SK-N-SH (cell line): ENCODE results near the gene PAQR3. TPM values are rescaled to one million over a fixed set of nuclear protein-coding genes. Genes with fewer than 3 reads are reported as not detected.

Experiments
- CTCF ChIA-PET: fragments of 300-600, 350-600 bp; formaldehyde crosslinking; extraction: SDS; loops from one replicate; lab custom pipeline; 2021; lab: Yijun Ruan, JAX
- POLR2A ChIA-PET: fragments of 350-600 bp; sonication (Branson Sonifier 250); formaldehyde crosslinking; extraction: SDS; loops from one replicate; lab custom pipeline; 2020; ENCODE audit warnings: antibody characterized with exemption, inconsistent platforms; lab: Yijun Ruan, JAX
- DNase-seq: peaks from one replicate; pipeline ENCODE4 v3.0.0; 2012
- H2AFZ ChIP-seq: fragments of 200-600 bp; sonication (generic); 2 replicates; pipeline ENCODE4 v1.8.1; 2016; ENCODE audit warnings: antibody characterized with exemption, mild to moderate bottlenecking, low read depth
- H3F3A ChIP-seq: fragments of 200-600 bp; sonication (generic); replicated peaks from 2 replicates; pipeline ENCODE3; 2016; ENCODE audit warnings: antibody characterized with exemption, mild to moderate bottlenecking; ENCODE audit not compliant: insufficient read depth
- H3K27ac ChIP-seq, 2 experiments: fragments of 200-500 bp in 1 of 2; fragments of 200-600 bp in 1 of 2; sonication (Bioruptor generic) in 1 of 2; sonication (generic), shearing (Covaris generic) in 1 of 2; 2 replicates each; pipeline versions ENCODE4 v1.5.1 to v1.6.1; 2014 to 2016; ENCODE audit warnings: low read depth in 2 of 2, inconsistent platforms in 1 of 2, low read length in 1 of 2, mild to moderate bottlenecking in 1 of 2, mixed read lengths in 1 of 2
- H3K27me3 ChIP-seq: fragments of 200-600 bp; sonication (generic), shearing (Covaris generic); 2 replicates; pipeline ENCODE4 v1.6.1; 2016; ENCODE audit warnings: mixed run types; ENCODE audit not compliant: insufficient read depth
- H3K36me3 ChIP-seq, 2 experiments: fragments of 200-500 bp in 1 of 2; fragments of 200-600 bp in 1 of 2; sonication (Bioruptor generic) in 1 of 2; sonication (generic) in 1 of 2; replicated peaks in 1 of 2; 2 replicates each; pipeline versions ENCODE3 to v1.5.1; 2014 to 2016; ENCODE audit warnings: low read length in 1 of 2, mild to moderate bottlenecking in 1 of 2; ENCODE audit not compliant: insufficient read depth in 2 of 2, control insufficient read depth in 1 of 2
- H3K4me1 ChIP-seq, 2 experiments: fragments of 200-500 bp in 1 of 2; fragments of 200-600 bp in 1 of 2; sonication (Bioruptor generic) in 1 of 2; sonication (generic), shearing (Covaris generic) in 1 of 2; 2 replicates each; pipeline versions ENCODE4 v1.5.1 to v1.6.1; 2014 to 2016; ENCODE audit warnings: low read depth in 1 of 2, low read length in 1 of 2, mixed run types in 1 of 2; ENCODE audit not compliant: insufficient read depth in 2 of 2, control insufficient read depth in 1 of 2
- H3K4me2 ChIP-seq: fragments of 200-600 bp; sonication (generic), shearing (Covaris generic); 2 replicates; pipeline ENCODE4 v1.6.1; 2017; ENCODE audit warnings: mixed run types
- H3K4me3 ChIP-seq, 2 experiments: fragments of 200-500 bp in 1 of 2; fragments of 200-600 bp in 1 of 2; sonication (Bioruptor generic) in 1 of 2; sonication (generic), shearing (Covaris generic) in 1 of 2; 2 replicates each; pipeline versions ENCODE4 v1.5.1 to v1.8.1; 2014 to 2016; ENCODE audit warnings: low read depth in 2 of 2, inconsistent platforms in 1 of 2, low read length in 1 of 2, mild to moderate bottlenecking in 1 of 2, mixed read lengths in 1 of 2, moderate library complexity in 1 of 2
- H3K79me2 ChIP-seq: fragments of 200-600 bp; sonication (generic); 2 replicates; pipeline ENCODE4 v1.8.1; 2017; ENCODE audit warnings: mild to moderate bottlenecking; ENCODE audit not compliant: insufficient read depth
- H3K9ac ChIP-seq: fragments of 200-600 bp; sonication (generic); 2 replicates; pipeline ENCODE4 v1.6.1; 2017; ENCODE audit warnings: mixed run types
- H3K9me2 ChIP-seq: fragments of 200-600 bp; sonication (generic); 2 replicates; pipeline ENCODE4 v1.6.1; 2017; ENCODE audit warnings: mixed run types
- H3K9me3 ChIP-seq: fragments of 200-600 bp; sonication (generic); 2 replicates; pipeline ENCODE4 v1.6.1; 2017; ENCODE audit warnings: mixed run types, mild to moderate bottlenecking, moderate library complexity
- H4K20me1 ChIP-seq: fragments of 200-600 bp; sonication (generic); 2 replicates; pipeline ENCODE4 v1.6.1; 2017; ENCODE audit warnings: mild to moderate bottlenecking, mixed run types; ENCODE audit not compliant: insufficient read depth
- CTCF ChIP-seq: fragments of 200-600 bp; sonication (generic); IDR thresholded peaks from 2 replicates; pipeline ENCODE4 v1.6.1; 2017; ENCODE audit warnings: antibody characterized with exemption, mild to moderate bottlenecking, moderate library complexity
- FOXM1 ChIP-seq: IDR thresholded peaks from 2 replicates; pipeline ENCODE4 v1.4.0; 2012; ENCODE audit warnings: low read depth, mild to moderate bottlenecking
- JUND ChIP-seq: IDR thresholded peaks from 2 replicates; pipeline ENCODE4 v1.4.0; 2012
- MAX ChIP-seq: IDR thresholded peaks from 2 replicates; pipeline ENCODE4 v1.4.0; 2012; ENCODE audit warnings: low read depth
- NFIC ChIP-seq: IDR thresholded peaks from 2 replicates; pipeline ENCODE4 v1.4.0; 2012; ENCODE audit warnings: borderline replicate concordance
- PBX3 ChIP-seq: IDR thresholded peaks from 2 replicates; pipeline ENCODE4; 2012
- RFX5 ChIP-seq: IDR thresholded peaks from 2 replicates; pipeline ENCODE4 v1.6.1; 2012; ENCODE audit warnings: mild to moderate bottlenecking, improper control_type of control experiment, low read length
- TAF1 ChIP-seq: IDR thresholded peaks from 2 replicates; pipeline ENCODE4 v1.6.1; 2012; ENCODE audit warnings: low read depth, mild to moderate bottlenecking, low read length, moderate library complexity, borderline replicate concordance
- USF1 ChIP-seq: IDR thresholded peaks from 2 replicates; pipeline ENCODE4 v1.4.0; 2012; ENCODE audit warnings: low read depth, borderline replicate concordance
- USF2 ChIP-seq: fragments of 150-350 bp; IDR thresholded peaks from 2 replicates; pipeline ENCODE4 v1.6.1; 2017; ENCODE audit warnings: antibody characterized with exemption, low read length, low read depth, borderline replicate concordance
- YY1 ChIP-seq: IDR thresholded peaks from 2 replicates; pipeline ENCODE4 v1.4.0; 2012; ENCODE audit warnings: low read depth, mild to moderate bottlenecking
- ZBTB33 ChIP-seq: IDR thresholded peaks from 2 replicates; pipeline ENCODE4 v1.4.0; 2012; ENCODE audit warnings: low read depth, borderline replicate concordance
- WGBS: methylation state at CpG from one replicate; pipeline ENCODE4 v1.1.6; 2017; ENCODE audit warnings: low lambda C conversion rate; 5-methylcytosine and 5-hydroxymethylcytosine counted together
- polyA plus RNA-seq, 3 experiments: library from polyadenylated mRNA; depleted of rRNA; stranded (reverse); fragments of >200 nt; gene quantifications; 2 replicates each; pipeline ENCODE4 v1.2.3, GENCODE V29; 2012

The PAQR3 gene
- polyA plus RNA-seq, 1 of the 3 experiments (the other 2 are of a cell fraction) = 10.3 TPM

GRCh38 chr4:78863991-78864390 lies 75.2 kb downstream of the PAQR3 start (continued):
- no peak for TF ChIP-seq ZBTB33
- TF ChIP-seq USF2 = no peak
- no peak for TF ChIP-seq JUND
- TF ChIP-seq, all 33 proteins: peak for 0

- Histone ChIP-seq H3K4me3 (no peak overlapping the region), H2AFZ (no peak overlapping the region), H3K27ac (no peak overlapping the region), H3K36me3 (peaks cover 24 to 39% of the 10 kb centered on the region in 2 experiments)
- no peak for TF ChIP-seq YY1
- TF ChIP-seq, all 33 proteins: peak for 0
- POLR2A ChIA-PET = no interaction called here
- no peak for DNase-seq
- H3K79me2 ChIP-seq = no peaks in the 10 kb centered on the region
- no peaks in the 10 kb centered on the region for H4K20me1 ChIP-seq
- H3K9me2 ChIP-seq = no peaks in the 10 kb centered on the region
- no peak overlapping the region for H3K9ac ChIP-seq
- no peak overlapping the region for H3K4me2 ChIP-seq
- WGBS = 79% methylated on average over 5 of the region's 5 CpGs
- no peaks in the 10 kb centered on the region; a peak in 1 of 4 replicates for H3K4me1 ChIP-seq
- H3K9me3 ChIP-seq = no peaks in the 10 kb centered on the region
- CTCF ChIA-PET = interaction anchor here (0.7 to 6.3 kb wide), 14 partner anchors 9 to 1595 kb away, joined by 3 to 80 read pairs (median 4); no protein-coding TSS in a partner anchor
- peaks cover 12% of the 10 kb centered on the region for H3F3A ChIP-seq
- no peaks in the 10 kb centered on the region for H3K27me3 ChIP-seq
Measured at GRCh38 chr4:78863254-78863869, 75.9 kb downstream of the PAQR3 start.

GRCh38 chr4:78862314-78862737 lies 76.9 kb downstream of the PAQR3 start:
- H2AFZ ChIP-seq = no peak overlapping the region
- H3K79me2 ChIP-seq = no peaks in the 10 kb centered on the region
- DNase-seq = no peak
- no peaks in the 10 kb centered on the region for H4K20me1 ChIP-seq
- peaks cover 24 to 32% of the 10 kb centered on the region in 2 experiments for H3K36me3 ChIP-seq
- no peaks in the 10 kb centered on the region for H3K27me3 ChIP-seq
- ChIA-PET POLR2A (no interaction called here), CTCF (interaction anchor here (0.9 to 6.3 kb wide), 7 partner anchors 9 to 252 kb away, joined by 3 to 80 read pairs (median 6); no protein-coding TSS in a partner anchor)
- H3K4me3 ChIP-seq = no peak overlapping the region
- no peaks in the 10 kb centered on the region for H3K9me2 ChIP-seq
- no peaks in the 10 kb centered on the region for H3K9me3 ChIP-seq
- H3K27ac ChIP-seq = no peak overlapping the region
- peaks cover 12% of the 10 kb centered on the region for H3F3A ChIP-seq
- no peak overlapping the region for H3K4me2 ChIP-seq
- 98% methylated on average over 2 of the region's 2 CpGs for WGBS
- H3K9ac ChIP-seq = no peak overlapping the region
- no peaks in the 10 kb centered on the region; a peak in 1 of 4 replicates for H3K4me1 ChIP-seq
- TF ChIP-seq CTCF = no peak
- no peak for TF ChIP-seq USF1
- TF ChIP-seq RFX5 = no peak
- TF ChIP-seq TAF1 = no peak
- no peak for TF ChIP-seq JUND
- no peak for TF ChIP-seq MAX
- TF ChIP-seq NFIC = no peak
- TF ChIP-seq PBX3 = no peak
- TF ChIP-seq FOXM1 = no peak
- TF ChIP-seq ZBTB33 = no peak
